ENCODE measurements around the gene SASH1. TPM values are rescaled to one million over a fixed set of nuclear protein-coding genes. Genes with fewer than 3 reads are reported as not detected.
"Not testable (repeated sequence)": the region's sequence is repeated elsewhere in the genome, so short reads cannot be mapped to it uniquely, and the experiment has no call there.

Gene SASH1
- polyA plus RNA-seq, 6 donors from 2014 or later: not detected

DNA sequence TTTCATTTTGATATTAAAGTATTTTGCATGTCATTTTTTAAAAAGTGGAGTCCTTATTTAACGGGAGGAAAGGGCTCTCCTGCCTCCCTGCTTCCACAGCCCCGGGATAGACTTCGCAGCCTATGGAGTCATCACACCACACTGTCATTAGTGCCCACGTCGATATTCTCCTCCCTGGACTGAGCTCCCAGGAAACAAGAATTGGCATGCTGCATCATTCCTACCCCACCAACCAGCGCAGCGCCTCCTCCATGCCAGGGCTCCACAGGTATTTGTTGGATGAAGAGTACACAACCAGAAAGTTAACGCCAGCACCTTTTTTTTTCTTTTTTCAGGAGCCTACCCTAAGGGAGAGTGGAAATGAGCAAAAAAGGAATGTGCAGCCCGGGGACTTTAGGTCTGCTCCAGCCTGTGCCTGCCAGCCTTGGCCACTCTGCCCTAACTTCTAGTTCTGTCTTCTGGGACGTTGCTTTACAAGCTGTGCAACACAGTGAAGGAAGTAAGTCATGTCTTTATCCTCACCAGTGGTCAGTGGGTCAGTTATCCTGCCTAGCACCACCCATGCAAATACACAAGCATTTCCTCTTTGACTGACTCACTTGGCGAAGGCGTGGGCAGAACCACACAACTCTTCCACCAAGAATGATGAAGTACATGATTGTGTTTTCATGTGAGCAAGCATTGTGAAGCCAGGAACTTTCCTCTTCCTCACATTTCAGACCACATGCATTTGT lies 223.5 kb downstream of the SASH1 start:
- Mint-ChIP-seq H3K4me3 (no peak overlapping the region), H3K36me3 (no peaks in the 10 kb centered on the region), H3K4me1 (peaks cover 0 to 7% (median 0%) of the 10 kb centered on the region in 3 donors), H3K9me3 (no peaks in the 10 kb centered on the region), H3K27me3 (peaks cover 11 to 36% (median 12%) of the 10 kb centered on the region in 3 donors), H3K27ac (peak overlapping the region in 1 of 6 donors; percentile 65)
- no peak for DNase-seq
- no peak for ATAC-seq (ENCODE audit: low read depth in 2 of 2)

DNA sequence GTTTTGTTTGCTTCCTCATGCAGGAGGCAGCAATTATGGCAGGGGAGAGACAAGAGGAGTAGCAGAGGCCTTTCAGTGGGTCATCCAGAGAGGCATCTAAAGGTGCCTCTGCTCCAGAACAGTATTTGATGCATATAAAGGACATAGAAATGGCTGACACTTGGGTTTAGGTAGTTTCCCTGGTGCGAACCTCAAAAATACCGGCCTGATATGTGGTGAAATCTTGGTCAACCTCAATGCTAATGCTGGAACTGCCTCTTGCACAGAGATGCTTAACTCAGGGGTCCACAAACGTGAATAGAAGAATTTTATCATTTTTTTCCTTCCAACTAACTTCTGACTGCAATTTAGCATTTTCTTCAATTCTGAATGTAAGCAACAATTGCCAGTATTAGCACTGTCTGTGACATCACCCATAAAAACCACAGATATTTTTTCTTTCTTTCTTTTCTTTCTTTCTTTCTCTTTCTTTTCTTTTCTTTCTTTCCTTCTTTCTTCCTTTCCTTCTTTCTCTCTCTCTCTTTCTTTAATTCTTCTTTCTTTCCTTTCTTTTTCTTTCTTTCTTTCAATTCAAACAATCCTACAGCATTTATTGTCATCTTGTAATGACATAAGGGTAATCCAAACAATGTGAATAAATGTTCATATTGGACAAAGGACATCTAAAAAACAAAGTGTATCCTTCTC lies 224.2 kb downstream of the SASH1 start:
- Mint-ChIP-seq H3K27me3 (peaks cover 17 to 42% (median 18%) of the 10 kb centered on the region in 3 donors), H3K4me3 (peak overlapping the region in 1 of 8 donors; percentile 2), H3K9me3 (no peaks in the 10 kb centered on the region), H3K27ac (peak overlapping the region in 2 of 6 donors; percentile 4 to 65), H3K4me1 (peaks cover 0 to 7% (median 0%) of the 10 kb centered on the region in 3 donors), H3K36me3 (no peaks in the 10 kb centered on the region)
- ATAC-seq (ENCODE audit: low read depth in 2 of 2): no peak
- no peak for DNase-seq

DNA sequence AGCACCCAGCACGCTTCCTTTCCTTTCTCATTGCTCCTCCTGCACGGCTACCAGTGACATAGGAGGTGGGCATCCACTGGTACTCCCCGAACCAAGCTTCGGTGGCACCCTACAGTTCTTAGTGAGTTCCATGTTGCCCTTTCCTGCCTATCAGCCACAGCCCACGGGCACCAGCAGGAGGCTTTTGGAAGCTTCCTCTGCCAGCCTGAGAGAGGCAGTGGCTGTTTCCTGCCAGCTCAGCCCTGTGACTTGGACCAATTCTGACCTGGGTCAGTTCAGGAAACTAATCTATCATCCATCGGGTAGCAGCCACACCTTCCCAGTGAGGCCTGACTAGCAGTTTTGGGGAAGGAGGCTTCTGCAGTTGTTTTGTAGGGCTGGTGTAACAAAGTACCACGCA lies 227.8 kb downstream of the SASH1 start:
- H3K27ac Mint-ChIP-seq: no peak overlapping the region

DNA sequence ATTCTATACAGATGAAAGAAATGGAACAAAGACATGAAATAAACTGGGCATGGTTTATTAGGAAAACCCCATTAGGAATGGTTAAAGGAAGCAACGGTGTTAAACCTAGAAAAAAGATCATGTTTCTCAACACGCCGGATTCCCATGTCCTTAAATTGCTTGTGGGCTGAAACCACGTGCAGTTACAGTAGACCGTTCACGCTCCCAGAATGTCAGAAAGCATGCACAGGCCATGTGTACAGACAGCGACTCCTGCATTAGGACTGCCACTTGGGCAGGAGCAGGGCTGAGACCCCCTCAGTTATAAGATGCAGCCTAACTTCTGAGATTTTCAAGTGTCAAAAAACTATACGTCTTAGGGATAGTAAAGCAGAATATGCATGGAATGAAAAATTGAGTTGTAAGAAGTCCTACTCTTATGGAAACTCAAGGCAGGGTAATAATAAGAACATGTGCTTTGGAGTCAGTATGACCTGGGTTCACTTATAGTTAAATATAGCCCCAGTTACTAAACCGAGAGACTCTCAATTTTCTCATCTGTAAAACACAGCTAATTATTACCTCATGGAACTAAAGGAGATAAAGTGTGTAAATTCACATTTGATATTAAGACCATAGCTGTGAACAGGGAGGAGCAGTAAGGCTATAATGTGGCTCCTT lies 230.2 kb downstream of the SASH1 start:
- no peak for DNase-seq
- H3K36me3 Mint-ChIP-seq: no peaks in the 10 kb centered on the region
- no peaks in the 10 kb centered on the region for H3K9me3 Mint-ChIP-seq
- H3K4me3 Mint-ChIP-seq: peak overlapping the region in 1 of 8 donors; percentile 44
- peaks cover 14 to 19% (median 17%) of the 10 kb centered on the region in 3 donors for H3K27me3 Mint-ChIP-seq
- no peak for ATAC-seq (ENCODE audit: low read depth in 2 of 2)
- H3K4me1 Mint-ChIP-seq: no peaks in the 10 kb centered on the region
- no peak overlapping the region for H3K27ac Mint-ChIP-seq

More for the DNA sequence above, 227.8 kb downstream of the SASH1 start:
- ATAC-seq (ENCODE audit: low read depth in 2 of 2) (no peak), DNase-seq (no peak)
- Mint-ChIP-seq H3K36me3 (no peaks in the 10 kb centered on the region), H3K4me1 (peaks cover 0 to 7% (median 0%) of the 10 kb centered on the region in 3 donors), H3K27me3 (peaks cover 14 to 27% (median 17%) of the 10 kb centered on the region in 3 donors), H3K4me3 (no peak overlapping the region), H3K9me3 (no peaks in the 10 kb centered on the region)

DNA sequence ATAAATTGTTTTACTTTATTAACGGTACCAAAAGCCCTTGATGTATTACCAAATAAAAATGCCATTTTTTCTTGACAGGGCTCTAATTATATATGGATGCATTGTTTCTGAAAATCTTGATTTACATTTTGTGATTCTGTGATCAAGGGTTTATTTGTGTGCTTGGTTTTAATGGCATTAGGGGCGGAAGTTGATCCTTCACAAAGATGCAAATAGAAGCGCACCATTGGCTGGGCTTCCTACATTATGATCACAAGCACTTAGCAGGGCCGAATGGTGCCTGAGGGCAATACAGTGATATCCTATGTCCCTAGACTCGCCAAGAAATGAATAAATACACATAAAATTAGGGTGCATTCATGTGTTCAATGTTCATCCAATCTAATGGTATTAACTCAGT lies 231.3 kb downstream of the SASH1 start:
- H3K9me3 Mint-ChIP-seq: no peaks in the 10 kb centered on the region
- DNase-seq (no peak), ATAC-seq (ENCODE audit: low read depth in 2 of 2) (no peak)
- no peak overlapping the region for H3K4me3 Mint-ChIP-seq
- no peak overlapping the region for H3K27ac Mint-ChIP-seq
- H3K27me3 Mint-ChIP-seq: peaks cover 12 to 17% (median 14%) of the 10 kb centered on the region in 3 donors
- peaks cover 4 to 10% (median 7%) of the 10 kb centered on the region in 3 donors for H3K4me1 Mint-ChIP-seq
- no peaks in the 10 kb centered on the region for H3K36me3 Mint-ChIP-seq

DNA sequence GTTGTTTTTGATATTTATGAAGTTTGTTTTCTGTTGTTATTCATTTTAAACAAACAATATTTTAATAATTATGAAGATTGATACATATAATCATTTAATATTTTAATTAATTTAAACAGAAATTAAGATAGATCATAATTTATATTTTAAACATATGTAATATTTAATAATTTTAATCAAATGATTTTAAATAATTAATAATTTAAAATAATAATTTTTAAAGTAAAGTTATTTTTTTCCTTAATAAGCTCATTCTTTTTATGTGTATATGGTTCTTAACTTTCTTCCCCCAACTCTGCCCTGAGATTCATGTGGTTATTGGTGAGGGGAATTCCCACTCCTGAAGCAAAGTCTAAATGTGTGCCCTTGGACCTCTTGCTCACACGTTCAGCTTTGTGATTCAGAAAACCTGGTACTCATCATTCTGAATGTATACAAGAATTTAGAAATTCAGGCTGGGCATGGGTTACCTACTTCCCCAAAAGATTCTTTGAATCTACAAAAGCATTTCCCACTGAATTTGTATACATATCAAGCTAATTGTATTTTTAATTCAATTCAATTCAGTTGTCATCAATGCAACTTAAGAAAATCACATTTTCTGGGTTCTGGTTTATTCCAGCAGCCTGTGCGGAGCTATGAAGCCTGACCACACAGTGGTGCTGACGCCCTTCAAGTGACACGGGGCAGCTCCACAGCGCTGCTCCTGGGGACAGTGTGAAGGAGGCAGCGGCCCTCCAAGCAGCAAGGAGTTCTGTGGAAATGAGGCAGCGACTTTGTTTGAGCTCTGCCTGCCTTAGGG lies 235.2 kb downstream of the SASH1 start:
- H3K27me3 Mint-ChIP-seq: no peaks in the 10 kb centered on the region
- peak; percentile 59 for DNase-seq
- H3K4me3 Mint-ChIP-seq: no peak overlapping the region
- H3K36me3 Mint-ChIP-seq: no peaks in the 10 kb centered on the region
- peaks cover 4 to 10% (median 7%) of the 10 kb centered on the region in 3 donors for H3K4me1 Mint-ChIP-seq
- ATAC-seq (ENCODE audit: low read depth in 2 of 2): peak; percentile 100
- no peaks in the 10 kb centered on the region for H3K9me3 Mint-ChIP-seq
- peak overlapping the region in 1 of 6 donors; percentile 36 for H3K27ac Mint-ChIP-seq

DNA sequence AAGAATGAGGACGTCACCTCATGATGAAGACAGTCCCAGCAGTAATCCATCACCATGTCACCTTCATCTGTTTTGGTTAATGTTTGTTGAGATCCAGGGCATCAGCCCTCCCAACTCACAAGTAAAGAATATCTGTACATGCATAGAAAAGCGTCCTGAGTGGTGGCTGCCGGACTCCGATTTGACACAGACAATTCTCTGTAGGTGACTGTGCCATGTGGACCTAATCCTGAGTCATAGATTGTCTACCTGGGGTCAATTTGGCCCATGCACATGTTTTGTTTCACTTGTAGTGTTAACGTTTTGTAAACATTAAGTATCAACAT lies 235.8 kb downstream of the SASH1 start:
- Mint-ChIP-seq H3K27me3 (no peaks in the 10 kb centered on the region), H3K4me3 (no peak overlapping the region), H3K4me1 (peaks cover 4 to 10% (median 7%) of the 10 kb centered on the region in 3 donors), H3K9me3 (no peaks in the 10 kb centered on the region), H3K36me3 (no peaks in the 10 kb centered on the region), H3K27ac (peak overlapping the region in 1 of 6 donors; percentile 27)
- ATAC-seq (ENCODE audit: low read depth in 2 of 2) (peak in 1 of 2 donors; percentile 11), DNase-seq (no peak)

DNA sequence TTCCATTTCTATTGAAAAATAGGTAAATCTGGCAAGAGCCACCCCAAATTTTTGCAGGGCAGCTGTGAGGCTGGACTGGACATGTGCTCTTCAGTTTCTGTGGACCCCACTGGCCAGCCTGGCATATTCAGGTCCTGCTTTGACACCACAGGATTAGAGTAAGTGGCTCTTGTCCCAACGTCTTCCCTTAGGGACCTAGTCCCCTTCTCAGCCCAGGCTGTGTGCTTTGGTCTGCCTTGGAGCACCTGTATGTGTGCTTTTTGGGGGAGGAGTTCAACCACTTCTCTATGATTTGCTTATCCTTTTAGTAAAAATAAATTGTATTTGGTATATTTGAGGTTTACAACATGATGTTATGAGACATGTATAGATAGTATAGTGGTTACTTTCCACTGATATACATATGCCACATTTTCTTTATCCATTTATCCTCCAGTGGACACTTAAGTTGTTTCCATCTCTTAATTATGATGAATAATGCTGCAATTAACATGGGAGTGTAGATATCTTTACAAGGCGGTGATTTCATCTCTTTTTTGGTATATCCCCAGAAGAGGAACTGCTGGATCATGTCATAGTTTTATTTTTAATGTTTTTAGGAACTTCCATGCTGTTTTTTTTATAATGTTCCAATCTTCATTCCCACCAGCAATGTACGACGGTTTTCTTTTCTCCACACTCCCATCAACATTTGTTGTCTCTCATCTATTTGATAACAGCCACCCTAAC lies 236.4 kb downstream of the SASH1 start:
- Mint-ChIP-seq H3K4me3 (no peak overlapping the region), H3K27ac (peak overlapping the region in 2 of 6 donors; percentile 27 to 71), H3K9me3 (peaks cover 0 to 3% (median 0%) of the 10 kb centered on the region in 7 donors), H3K36me3 (no peaks in the 10 kb centered on the region), H3K27me3 (peaks cover 0 to 4% (median 0%) of the 10 kb centered on the region in 3 donors), H3K4me1 (peaks cover 4 to 10% (median 7%) of the 10 kb centered on the region in 3 donors)
- no peak for ATAC-seq (ENCODE audit: low read depth in 2 of 2)
- DNase-seq: no peak

DNA sequence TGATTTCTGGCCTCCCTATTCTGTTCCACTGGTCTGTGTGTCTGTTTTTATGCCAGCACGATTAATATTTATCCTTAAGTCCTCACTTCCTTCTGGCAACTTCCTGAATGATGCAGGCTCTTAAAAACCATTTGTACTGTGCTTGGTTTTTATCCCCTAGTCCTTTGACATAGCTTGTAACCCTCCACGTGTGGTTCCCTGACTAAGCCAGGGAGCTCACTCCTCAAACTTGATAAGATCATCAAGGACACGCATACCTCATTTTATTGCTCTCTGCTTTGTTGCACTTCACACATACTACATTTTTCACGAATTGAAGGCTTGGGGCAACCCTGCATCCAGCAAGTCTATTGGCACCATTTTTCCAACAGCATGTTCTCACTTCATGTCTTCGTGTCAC lies 237.8 kb downstream of the SASH1 start:
- peaks cover 5 to 12% (median 10%) of the 10 kb centered on the region in 7 donors for H3K9me3 Mint-ChIP-seq
- peaks cover 10 to 11% of the 10 kb centered on the region in 2 donors for H3K36me3 Mint-ChIP-seq
- DNase-seq (no peak), ATAC-seq (ENCODE audit: low read depth in 2 of 2) (no peak)
- no peak overlapping the region for H3K4me3 Mint-ChIP-seq
- H3K27ac Mint-ChIP-seq: no peak overlapping the region
- H3K4me1 Mint-ChIP-seq: peaks cover 4 to 10% (median 7%) of the 10 kb centered on the region in 3 donors
- H3K27me3 Mint-ChIP-seq: peaks cover 0 to 15% (median 8%) of the 10 kb centered on the region in 3 donors

DNA sequence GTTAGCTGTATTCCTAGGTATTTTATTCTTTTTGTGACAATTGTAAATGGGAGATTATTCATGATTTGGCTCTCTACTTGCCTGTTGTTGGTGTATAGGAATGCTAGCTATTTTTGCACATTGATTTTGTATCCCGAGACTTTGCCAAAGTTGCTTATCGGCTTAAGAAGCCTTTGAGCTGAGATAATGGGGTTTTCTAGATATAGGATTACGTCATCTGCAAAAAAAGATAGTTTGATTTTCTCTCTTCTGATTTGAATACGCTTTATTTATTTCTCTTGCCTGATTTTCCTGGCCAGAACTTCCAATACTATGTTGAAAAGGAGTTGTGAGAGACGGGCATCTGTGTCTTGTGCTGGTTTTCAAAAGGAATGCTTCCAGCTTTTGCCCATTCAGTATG lies 241.0 kb downstream of the SASH1 start:
- Mint-ChIP-seq H3K27ac (peak overlapping the region in 1 of 6 donors; percentile 36), H3K4me1 (peaks cover 0 to 3% (median 0%) of the 10 kb centered on the region in 3 donors), H3K9me3 (peaks cover 16 to 30% (median 22%) of the 10 kb centered on the region in 7 donors), H3K27me3 (peaks cover 0 to 31% (median 25%) of the 10 kb centered on the region in 3 donors), H3K4me3 (no peak overlapping the region), H3K36me3 (peaks cover 18 to 36% of the 10 kb centered on the region in 2 donors)
- no peak for DNase-seq
- no peak for ATAC-seq (ENCODE audit: low read depth in 2 of 2)

DNA sequence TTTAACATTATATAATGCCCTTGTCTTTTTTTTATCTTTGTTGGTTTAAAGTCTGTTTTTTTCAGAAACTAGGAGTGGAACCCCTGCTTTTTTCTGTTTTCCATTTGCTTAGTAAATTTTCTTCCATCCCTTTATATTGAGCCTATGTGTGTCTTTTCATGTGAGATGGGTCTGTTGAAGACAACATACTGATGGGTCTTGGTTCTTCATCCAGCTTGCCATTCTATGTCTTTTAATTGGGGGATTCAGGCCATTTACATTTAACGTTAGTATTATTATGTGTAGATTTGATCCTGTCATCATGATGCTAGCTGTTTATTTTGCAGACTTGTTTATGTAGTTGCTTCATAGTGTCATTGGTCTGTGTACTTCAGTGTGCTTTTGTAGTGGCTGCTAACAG lies 243.0 kb downstream of the SASH1 start:
- ATAC-seq (ENCODE audit: low read depth in 2 of 2); DNase-seq; H3K4me3 Mint-ChIP-seq; H3K4me1 Mint-ChIP-seq; H3K27ac Mint-ChIP-seq: not testable (repeated sequence)
- H3K36me3 Mint-ChIP-seq: peaks cover 18 to 36% of the 10 kb centered on the region in 2 donors
- H3K9me3 Mint-ChIP-seq: peaks cover 16 to 33% (median 22%) of the 10 kb centered on the region in 7 donors
- H3K27me3 Mint-ChIP-seq: peaks cover 0 to 31% (median 25%) of the 10 kb centered on the region in 3 donors

DNA sequence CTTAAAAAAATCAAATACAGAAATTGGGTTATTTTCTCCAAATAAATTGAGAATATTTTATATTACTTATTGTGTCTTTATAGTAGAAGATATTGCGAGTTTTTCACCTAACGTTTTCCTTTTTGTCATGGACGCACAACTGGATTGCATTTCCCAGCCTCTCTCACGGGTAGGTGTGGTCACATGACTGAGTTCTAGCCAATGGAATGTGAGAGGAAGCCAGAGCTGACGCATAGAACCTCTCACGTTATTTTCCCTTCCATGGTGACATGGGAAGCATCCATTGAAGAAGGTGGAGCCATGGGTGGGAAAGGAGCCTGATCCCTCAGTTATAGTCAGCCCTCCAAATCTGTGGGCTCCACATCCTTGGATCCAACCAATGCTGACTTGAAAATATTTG lies 248.2 kb downstream of the SASH1 start:
- no peak for DNase-seq
- Mint-ChIP-seq H3K36me3 (peaks cover 6 to 22% of the 10 kb centered on the region in 2 donors), H3K27me3 (peaks cover 0 to 26% (median 17%) of the 10 kb centered on the region in 3 donors), H3K9me3 (peaks cover 5 to 17% (median 10%) of the 10 kb centered on the region in 7 donors), H3K4me1 (peaks cover 4 to 11% (median 6%) of the 10 kb centered on the region in 3 donors), H3K27ac (no peak overlapping the region), H3K4me3 (no peak overlapping the region)
- ATAC-seq (ENCODE audit: low read depth in 2 of 2): no peak

Data from naive B cell (primary cell).